NCI-H82 treated with DMSO at 0.1 percent for 48 hours (cell line): Measurements from ENCODE around the gene MALSU1.

Experiments
- DNase-seq: peaks from one replicate; lab custom pipeline; 2025; ENCODE audit not compliant: unreplicated experiment; lab: John Stamatoyannopoulos, UW

The MALSU1 gene

GRCh38 chr7:23335136-23335535 lies 36.0 kb downstream of the MALSU1 start:
- no peak for DNase-seq

- no peak for DNase-seq
These were observed 36.5 kb downstream of the MALSU1 start for GRCh38 chr7:23335621-23336020.

- DNase-seq: no peak
These were observed 36.9 kb downstream of the MALSU1 start for GRCh38 chr7:23336086-23336485.

- DNase-seq: no peak
These were observed 37.7 kb downstream of the MALSU1 start for GRCh38 chr7:23336799-23337283.

GRCh38 chr7:23337374-23337773 lies 38.2 kb downstream of the MALSU1 start:
- DNase-seq: no peak

- no peak for DNase-seq
These were observed 39.3 kb downstream of the MALSU1 start for GRCh38 chr7:23338439-23338838.

GRCh38 chr7:23338863-23339262 lies 39.7 kb downstream of the MALSU1 start:
- no peak for DNase-seq

GRCh38 chr7:23341846-23342598 lies 42.9 kb downstream of the MALSU1 start:
- DNase-seq: no peak

GRCh38 chr7:23343102-23343501 lies 44.0 kb downstream of the MALSU1 start:
- no peak for DNase-seq

GRCh38 chr7:23343806-23344475 lies 44.8 kb downstream of the MALSU1 start:
- no peak for DNase-seq

- DNase-seq: no peak
These were observed 46.5 kb downstream of the MALSU1 start for GRCh38 chr7:23345601-23346000.

GRCh38 chr7:23346316-23346715 lies 47.2 kb downstream of the MALSU1 start:
- DNase-seq: no peak

- no peak for DNase-seq
These were observed 48.0 kb downstream of the MALSU1 start for GRCh38 chr7:23347033-23347681.

GRCh38 chr7:23347682-23348180 lies 48.6 kb downstream of the MALSU1 start:
- DNase-seq: no peak

GRCh38 chr7:23349484-23350157 lies 50.5 kb downstream of the MALSU1 start:
- DNase-seq: peak; percentile 11

- DNase-seq: no peak
These were observed 51.3 kb downstream of the MALSU1 start for GRCh38 chr7:23350466-23350865.

- DNase-seq: no peak
These were observed 54.0 kb downstream of the MALSU1 start for GRCh38 chr7:23353172-23353571.

- DNase-seq: no peak
These were observed 57.0 kb downstream of the MALSU1 start for GRCh38 chr7:23356168-23356567.

- DNase-seq: no peak
These were observed 57.6 kb downstream of the MALSU1 start for GRCh38 chr7:23356726-23357125.

- DNase-seq: no peak
These were observed 58.3 kb downstream of the MALSU1 start for GRCh38 chr7:23357190-23358093.
